Ascending aorta (tissue), 2 donors: ENCODE data around the gene TTYH1. TPM values are rescaled to one million over a fixed set of nuclear protein-coding genes. Genes with fewer than 3 reads are reported as not detected.

Source experiments
- DNase-seq, 2 donors: peaks; one replicate each; pipeline ENCODE4 v3.0.0-alpha.2; 2019; ENCODE audit warnings: low spot score in 2 of 2
- H3K27ac ChIP-seq, 2 donors: fragments of 200-600 bp; sonication (generic); one replicate each; pipeline ENCODE4 v1.5.1; 2016 to 2017; ENCODE audit warnings: mild to moderate bottlenecking in 1 of 2
- H3K27me3 ChIP-seq: fragments of 200-600 bp; sonication (generic); one replicate; pipeline ENCODE4 v1.5.1; 2017
- H3K36me3 ChIP-seq, 2 donors: fragments of 200-600 bp; sonication (generic); one replicate each; pipeline ENCODE4 v1.5.1; 2016
- H3K4me1 ChIP-seq, 2 donors: fragments of 200-600 bp; sonication (generic); one replicate each; pipeline ENCODE4 v1.5.1; 2016 to 2017; ENCODE audit warnings: mild to moderate bottlenecking in 1 of 2
- H3K4me3 ChIP-seq, 2 donors: fragments of 200-600 bp; sonication (generic); one replicate each; pipeline ENCODE4 v1.5.1; 2016 to 2017; ENCODE audit warnings: mild to moderate bottlenecking in 1 of 2
- H3K9me3 ChIP-seq, 2 donors: fragments of 200-600 bp; sonication (generic); one replicate each; pipeline ENCODE4 v1.5.1; 2016
- CTCF ChIP-seq, 3 experiments: fragments of 200-600 bp in 2 of 3; fragments of 450-650 bp in 1 of 3; sonication (generic) in 2 of 3; IDR thresholded peaks; one replicate each; pipeline ENCODE4 v1.5.1; 2016 to 2019; ENCODE audit warnings: antibody characterized with exemption in 3 of 3, mild to moderate bottlenecking in 1 of 3, moderate library complexity in 1 of 3
- intact Hi-C: fragments of 100-400 bp; cut with DNase I; formaldehyde crosslinking; loops from one replicate; pipeline ENCODE4 v1.15.1; 2023
- total RNA-seq: library from RNA; depleted of rRNA; stranded (reverse); fragments of >200 nt; gene quantifications from one replicate; pipeline ENCODE4 v1.1.0, GENCODE V29; 2016

TTYH1 gene
- total RNA-seq, 1 donor from 2014 or later, result 58.4 TPM

- Histone ChIP-seq H3K9me3 (no peaks in the 10 kb centered on the region), H3K27ac (peak overlapping the region; percentile 97), H3K36me3 (peaks cover 36 to 42% of the 10 kb centered on the region in 2 donors), H3K4me1 (peaks cover 14 to 20% of the 10 kb centered on the region in 2 donors), H3K4me3 (peak overlapping the region; percentile 71 to 79), H3K27me3 (no peaks in the 10 kb centered on the region)
- peak in 2 of 3 experiments; percentile 4 to 23 for TF ChIP-seq CTCF (IDR thresholded peaks at IDR 0.05)
- DNase-seq, result peak in 1 of 2 donors; percentile 88
- intact Hi-C loops, result loop anchor here (1.0 to 10.0 kb wide), 7 partner anchors 14 to 1131 kb away; partner anchors contain the start of genes LENG8, NDUFA3, OSCAR and PPP6R1
Measured at GRCh38 chr19:54462655-54463530, 47.6 kb downstream of the TTYH1 start.

GRCh38 chr19:54463531-54464043, 48.3 kb downstream of the TTYH1 start, which contains the start of gene LENG9:
LENG9 (minus strand) TSS chr19:54463778; CDS start chr19:54463526, 252 bp downstream.
- H3K9me3 ChIP-seq, result no peaks in the 10 kb centered on the region
- TF ChIP-seq CTCF (IDR thresholded peaks at IDR 0.05), result no peak
- H3K36me3 ChIP-seq, result peaks cover 29 to 35% of the 10 kb centered on the region in 2 donors
- peaks cover 14 to 20% of the 10 kb centered on the region in 2 donors for H3K4me1 ChIP-seq
- H3K27ac ChIP-seq, result peak within 1 kb of the TSS; percentile 97
- DNase-seq, result peak; percentile 97 to 100
- H3K27me3 ChIP-seq, result no peaks in the 10 kb centered on the region
- intact Hi-C loops, result loop anchor here (1.0 to 10.0 kb wide), 9 partner anchors 14 to 1131 kb away; partner anchors contain the start of genes CNOT3, LENG8, MYADM and NDUFA3
- H3K4me3 ChIP-seq, result peak within 1 kb of the TSS; percentile 71 to 79

GRCh38 chr19:54464044-54464629, 48.9 kb downstream of the TTYH1 start:
- peak overlapping the region; percentile 60 to 79 for H3K4me3 ChIP-seq
- no peaks in the 10 kb centered on the region for H3K9me3 ChIP-seq
- no peak for TF ChIP-seq CTCF (IDR thresholded peaks at IDR 0.05)
- peak overlapping the region; percentile 97 for H3K27ac ChIP-seq
- H3K4me1 ChIP-seq, result peaks cover 14 to 20% of the 10 kb centered on the region in 2 donors
- intact Hi-C loops, result loop anchor here (1.0 to 10.0 kb wide), 8 partner anchors 272 to 1132 kb away; partner anchors contain the start of genes CNOT3, MYADM, NDUFA3 and OSCAR
- no peaks in the 10 kb centered on the region for H3K27me3 ChIP-seq
- peak; percentile 76 to 96 for DNase-seq
- peaks cover 23 to 29% of the 10 kb centered on the region in 2 donors for H3K36me3 ChIP-seq

GRCh38 chr19:54464630-54465425, 49.6 kb downstream of the TTYH1 start:
- intact Hi-C loops, result loop anchor here (1.0 to 10.0 kb wide), 8 partner anchors 273 to 1133 kb away; partner anchors contain the start of genes CNOT3, MYADM, NDUFA3 and OSCAR
- no peaks in the 10 kb centered on the region for H3K9me3 ChIP-seq
- peaks cover 19 to 22% of the 10 kb centered on the region in 2 donors for H3K36me3 ChIP-seq
- H3K4me1 ChIP-seq, result peaks cover 14 to 21% of the 10 kb centered on the region in 2 donors
- H3K27me3 ChIP-seq, result no peaks in the 10 kb centered on the region
- H3K27ac ChIP-seq, result peak overlapping the region; percentile 97
- peak; percentile 65 to 96 for DNase-seq
- no peak for TF ChIP-seq CTCF (IDR thresholded peaks at IDR 0.05)
- H3K4me3 ChIP-seq, result peak overlapping the region; percentile 60 to 79
